VCaP (cell line): ENCODE data around the gene ATG4D.

Experiments
- H3K27ac ChIP-seq: fragments of 450-650 bp; 2 replicates; pipeline ENCODE4 v1.5.1; 2017
- CTCF ChIP-seq: fragments of 450-650 bp; conservative IDR thresholded peaks from 2 replicates; pipeline ENCODE4 v1.5.1; 2017; ENCODE audit warnings: mild to moderate bottlenecking, moderate library complexity

ATG4D gene

GRCh38 chr19:10516064-10516385, 27.7 kb upstream of the ATG4D start:
- no peak overlapping the region for H3K27ac ChIP-seq
- no peak for TF ChIP-seq CTCF

- no peak for TF ChIP-seq CTCF
- peak overlapping the region; percentile 20; the same call in 1 of the 2 replicates for H3K27ac ChIP-seq
Measured at GRCh38 chr19:10516671-10517286, 26.9 kb upstream of the ATG4D start.

- TF ChIP-seq CTCF = 0 out of 2 replicates have a peak, but pooled peaks have one; percentile 14
- peak within 1 kb of the TSS; percentile 20; the same call in 1 of the 2 replicates for H3K27ac ChIP-seq
Measured at GRCh38 chr19:10517361-10517759, 26.3 kb upstream of the ATG4D start, which contains the start of gene S1PR5. Gene S1PR5, minus strand, starts transcription at chr19:10517447. Its CDS starts 2,436 bp downstream, at chr19:10515011.

GRCh38 chr19:10517760-10518443, 25.8 kb upstream of the ATG4D start:
- H3K27ac ChIP-seq = peak overlapping the region; percentile 20; the same call in 1 of the 2 replicates
- no peak for TF ChIP-seq CTCF

- no peak overlapping the region for H3K27ac ChIP-seq
- no peak for TF ChIP-seq CTCF
Measured at GRCh38 chr19:10518444-10519361, 25.0 kb upstream of the ATG4D start.

- TF ChIP-seq CTCF = no peak
- H3K27ac ChIP-seq = no peak overlapping the region
Measured at GRCh38 chr19:10519421-10519820, 24.3 kb upstream of the ATG4D start.
